ENCODE data around the gene COMP.

Gene COMP

DNA sequence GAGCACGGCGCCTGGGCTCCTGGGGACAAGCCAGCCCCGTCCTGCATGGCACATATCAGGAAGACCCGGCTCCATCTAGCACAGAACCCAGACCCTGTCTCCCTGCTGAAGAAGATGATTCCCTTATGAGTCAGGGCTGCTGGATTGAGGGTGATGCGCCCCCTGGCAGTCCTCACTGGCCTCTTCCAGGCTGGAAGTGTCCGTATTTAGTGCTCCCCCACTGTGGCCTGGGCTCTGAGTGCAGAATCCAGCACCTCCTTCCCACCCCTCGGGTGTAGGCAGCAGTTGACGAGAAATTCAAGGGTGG lies 14.9 kb downstream of the COMP start:
- no peak overlapping the region for H3K27ac ChIP-seq
- TF ChIP-seq, protein P1, sequence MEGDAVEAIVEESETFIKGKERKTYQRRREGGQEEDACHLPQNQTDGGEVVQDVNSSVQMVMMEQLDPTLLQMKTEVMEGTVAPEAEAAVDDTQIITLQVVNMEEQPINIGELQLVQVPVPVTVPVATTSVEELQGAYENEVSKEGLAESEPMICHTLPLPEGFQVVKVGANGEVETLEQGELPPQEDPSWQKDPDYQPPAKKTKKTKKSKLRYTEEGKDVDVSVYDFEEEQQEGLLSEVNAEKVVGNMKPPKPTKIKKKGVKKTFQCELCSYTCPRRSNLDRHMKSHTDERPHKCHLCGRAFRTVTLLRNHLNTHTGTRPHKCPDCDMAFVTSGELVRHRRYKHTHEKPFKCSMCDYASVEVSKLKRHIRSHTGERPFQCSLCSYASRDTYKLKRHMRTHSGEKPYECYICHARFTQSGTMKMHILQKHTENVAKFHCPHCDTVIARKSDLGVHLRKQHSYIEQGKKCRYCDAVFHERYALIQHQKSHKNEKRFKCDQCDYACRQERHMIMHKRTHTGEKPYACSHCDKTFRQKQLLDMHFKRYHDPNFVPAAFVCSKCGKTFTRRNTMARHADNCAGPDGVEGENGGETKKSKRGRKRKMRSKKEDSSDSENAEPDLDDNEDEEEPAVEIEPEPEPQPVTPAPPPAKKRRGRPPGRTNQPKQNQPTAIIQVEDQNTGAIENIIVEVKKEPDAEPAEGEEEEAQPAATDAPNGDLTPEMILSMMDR (IDR thresholded peaks at IDR 0.05): no peak
- TF ChIP-seq ZFX (IDR thresholded peaks at IDR 0.05; ENCODE audit: borderline replicate concordance): no peak

DNA sequence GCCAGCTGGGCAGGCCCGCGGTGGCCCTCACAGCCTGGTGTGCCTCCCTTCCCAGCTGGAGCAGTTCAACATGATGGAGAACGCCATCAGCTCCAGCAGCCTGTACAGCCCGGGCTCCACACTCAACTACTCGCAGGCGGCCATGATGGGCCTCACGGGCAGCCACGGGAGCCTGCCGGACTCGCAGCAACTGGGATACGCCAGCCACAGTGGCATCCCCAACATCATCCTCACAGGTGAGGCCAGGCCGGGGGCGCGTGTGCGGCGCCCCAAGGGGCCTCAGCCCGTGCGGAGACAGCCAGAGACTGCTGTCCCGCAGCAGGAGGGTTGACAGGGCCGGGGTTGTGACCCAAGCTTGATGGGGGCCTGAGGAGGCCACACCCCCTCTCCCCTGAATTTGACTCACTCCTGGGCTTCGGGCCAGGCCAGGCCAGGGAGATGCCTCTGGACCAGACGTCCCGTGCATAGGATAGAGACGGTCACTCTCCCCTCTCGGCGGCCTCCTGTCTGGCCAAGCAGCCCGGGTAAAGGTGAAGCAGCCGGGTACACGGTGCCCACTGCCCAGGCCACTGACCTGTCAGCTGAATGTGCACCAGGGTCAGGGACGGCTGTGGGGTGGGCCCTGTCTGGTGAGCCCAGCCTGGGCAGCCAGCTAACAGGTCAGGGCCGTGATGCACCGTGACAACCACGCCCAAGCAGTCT lies 15.4 kb downstream of the COMP start:
- H3K27ac ChIP-seq: no peak overlapping the region
- no peak for TF ChIP-seq ZFX (IDR thresholded peaks at IDR 0.05; ENCODE audit: borderline replicate concordance)
- TF ChIP-seq, protein P1 (IDR thresholded peaks at IDR 0.05): no peak

DNA sequence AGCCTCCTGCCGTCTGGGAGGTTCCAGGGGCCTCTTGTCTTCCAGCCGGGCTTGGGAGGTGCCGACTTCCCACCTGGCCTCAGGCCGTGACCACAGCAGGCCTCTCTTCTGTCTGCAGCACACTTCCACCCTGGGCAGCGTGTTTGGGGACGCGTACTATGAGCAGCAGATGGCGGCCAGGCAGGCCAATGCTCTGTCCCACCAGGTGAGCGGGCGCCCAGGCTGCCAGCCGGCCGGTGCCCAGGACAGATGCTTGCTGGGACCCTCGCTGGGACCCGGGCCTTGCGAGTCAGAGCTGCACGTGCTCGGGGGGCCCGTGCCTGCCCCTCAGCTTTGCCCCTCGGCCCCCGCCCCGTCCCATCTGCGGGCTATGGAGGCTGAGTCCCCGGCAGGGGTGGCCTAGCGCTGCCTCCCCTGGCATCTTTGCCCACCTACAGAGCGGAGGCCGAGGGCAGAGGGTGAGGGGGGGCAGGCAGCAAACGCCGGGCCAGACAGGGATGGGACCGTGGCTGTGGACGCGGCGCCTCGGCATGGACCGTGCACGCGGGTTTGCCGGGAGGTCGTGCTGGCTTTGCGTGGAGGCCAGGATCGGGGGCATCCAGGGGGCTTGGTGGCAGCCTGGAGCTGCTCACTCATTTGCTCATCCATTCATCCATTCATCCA lies 16.2 kb downstream of the COMP start:
- no peak for TF ChIP-seq ZFX (IDR thresholded peaks at IDR 0.05; ENCODE audit: borderline replicate concordance)
- TF ChIP-seq, protein P1 (IDR thresholded peaks at IDR 0.05): no peak
- no peak overlapping the region for H3K27ac ChIP-seq

DNA sequence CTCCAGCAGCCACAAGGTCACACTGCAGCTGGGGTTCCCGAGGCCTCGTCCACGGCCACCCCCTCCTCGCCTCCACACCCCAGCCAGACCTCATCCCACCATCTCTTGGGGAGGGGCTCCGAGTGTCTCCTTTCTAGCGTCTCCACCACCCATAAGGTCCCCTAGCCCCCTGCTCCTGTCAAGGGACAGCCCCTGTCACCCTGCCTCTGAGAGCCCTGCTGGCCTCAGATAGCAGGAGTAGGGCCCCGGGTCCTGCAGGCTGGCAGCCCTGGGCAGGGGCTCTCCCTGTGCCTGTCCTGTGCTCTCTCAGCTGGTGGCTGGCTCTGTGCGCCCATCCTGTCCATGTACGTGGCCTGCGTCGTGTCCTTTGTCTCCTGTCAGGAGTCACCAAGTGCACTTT lies 17.0 kb downstream of the COMP start:
- TF ChIP-seq, protein P1 (IDR thresholded peaks at IDR 0.05): no peak
- TF ChIP-seq ZFX (IDR thresholded peaks at IDR 0.05; ENCODE audit: borderline replicate concordance): no peak
- H3K27ac ChIP-seq: no peak overlapping the region

DNA sequence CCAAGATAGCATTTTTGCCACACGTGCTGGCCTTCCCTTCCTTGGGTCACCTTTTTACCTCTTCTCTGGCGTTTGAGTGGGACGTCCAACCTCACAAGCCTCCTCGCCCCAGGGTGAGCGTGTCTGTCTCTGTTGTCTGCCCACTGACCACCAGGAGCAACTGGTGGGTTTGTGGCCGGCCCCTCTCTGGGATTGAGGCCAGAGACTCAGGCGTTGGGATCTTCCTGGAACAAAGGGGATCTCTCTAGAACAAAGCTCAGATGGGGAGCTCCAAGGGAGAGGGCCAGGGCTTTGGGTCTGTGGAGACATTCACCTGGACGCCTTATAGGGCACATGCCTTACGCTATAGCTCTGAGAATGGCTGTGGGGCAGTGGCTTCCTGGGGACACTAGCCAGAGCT lies 17.4 kb downstream of the COMP start:
- TF ChIP-seq ZFX (IDR thresholded peaks at IDR 0.05; ENCODE audit: borderline replicate concordance): no peak
- TF ChIP-seq, protein P1 (IDR thresholded peaks at IDR 0.05): no peak
- no peak overlapping the region for H3K27ac ChIP-seq

DNA sequence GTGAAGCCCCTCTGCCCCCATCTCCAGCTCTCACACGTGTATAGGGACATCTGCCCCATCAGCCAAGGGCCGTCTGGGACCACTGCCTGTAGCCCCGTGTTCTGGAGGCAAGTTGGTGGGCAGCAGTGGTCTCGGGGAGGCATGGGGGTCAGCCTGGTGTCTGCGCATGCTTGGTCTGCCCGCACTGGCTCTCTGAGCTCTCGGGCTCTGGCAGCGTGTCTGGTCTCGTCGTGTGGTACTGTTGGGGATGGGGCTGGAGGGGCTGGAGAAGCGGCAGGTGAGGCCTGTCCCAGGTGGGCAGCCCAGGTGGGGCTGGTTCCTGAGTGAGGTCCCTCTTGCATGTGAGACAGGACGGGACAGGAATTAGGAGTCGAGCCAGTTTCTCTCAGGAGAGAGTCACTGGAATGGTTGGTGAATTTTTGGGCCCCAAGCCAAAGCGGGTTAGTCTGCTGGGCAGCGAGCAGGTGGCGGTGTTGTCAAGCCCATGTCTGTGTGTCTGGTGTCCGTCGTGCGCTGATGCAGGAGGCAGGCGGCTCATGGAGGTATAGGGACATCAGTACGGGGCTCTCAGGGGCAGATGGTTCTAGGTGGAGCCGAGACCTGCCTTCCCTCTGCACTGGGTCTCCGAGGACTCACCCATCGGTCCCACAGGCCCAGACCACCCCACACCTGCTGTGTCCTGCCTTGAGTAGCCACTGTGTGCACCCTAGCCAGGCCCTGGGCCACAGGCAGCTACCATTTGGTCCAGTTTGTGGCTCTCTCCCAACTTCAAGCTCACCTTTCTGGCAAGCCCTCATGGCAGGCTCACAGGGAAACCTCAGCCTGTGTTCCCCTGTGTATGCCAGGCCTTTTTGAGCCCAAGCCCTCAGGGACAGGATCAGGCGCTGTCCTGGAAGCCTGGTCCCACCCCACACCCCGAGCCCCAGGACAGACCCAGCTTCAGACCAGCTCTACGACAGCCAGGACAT lies 18.2 kb downstream of the COMP start:
- no peak overlapping the region for H3K27ac ChIP-seq
- TF ChIP-seq, protein P1 (IDR thresholded peaks at IDR 0.05): no peak
- no peak for TF ChIP-seq ZFX (IDR thresholded peaks at IDR 0.05; ENCODE audit: borderline replicate concordance)

Data from 22Rv1 (cell line).